ENCODE data around the gene TRIML1. TPM values are rescaled to one million over a fixed set of nuclear protein-coding genes. Genes with fewer than 3 reads are reported as not detected.

TRIML1 gene
- total and polyA plus RNA-seq, 9 of the 15 experiments (the other 6 are each of a cell fraction or from before 2014, with no cell fraction given), result 0.10 TPM; not detected in 8

- Histone ChIP-seq H3K27me3 (ENCODE audit: control insufficient read depth in 2 of 2, insufficient read depth in 2 of 2, low read length in 2 of 2) (no peaks in the 10 kb centered on the region), H3K4me3 (no peak overlapping the region), H2AFZ (ENCODE audit: low read depth, low read length) (no peak overlapping the region), H3K9ac (ENCODE audit: insufficient read depth in 1 of 2, low read depth in 2 of 2, low read length in 2 of 2) (no peak overlapping the region), H3K4me2 (ENCODE audit: insufficient read depth, low read length) (no peak overlapping the region), H3K9me1 (ENCODE audit: control insufficient read depth, insufficient read depth, low read length) (no peaks in the 10 kb centered on the region), H3K4me1 (replicated peaks in 1 of 2; ENCODE audit: control insufficient read depth in 2 of 2, insufficient read depth in 2 of 2, low read length in 2 of 2) (no peaks in the 10 kb centered on the region), H3K79me2 (ENCODE audit: control insufficient read depth, insufficient read depth, low read length) (no peaks in the 10 kb centered on the region), H4K20me1 (replicated peaks; ENCODE audit: control insufficient read depth, insufficient read depth, low read length) (no peaks in the 10 kb centered on the region), H3K27ac (ENCODE audit: extremely low read depth, low read depth, low read length) (no peak overlapping the region), H3K36me3 (ENCODE audit: control insufficient read depth, insufficient read depth, low read length) (no peaks in the 10 kb centered on the region), H3K9me3 (replicated peaks; ENCODE audit: control insufficient read depth, insufficient read depth, low read depth, low read length) (no peaks in the 10 kb centered on the region)
- FAIRE-seq, result no peak
- intact Hi-C loops (cut with micrococcal nuclease), result no loop called here
- CTCF ChIA-PET (ENCODE audit: low intra/inter-chr PET ratio), result no interaction called here
- 4% methylated on average over 6 of the region's 6 CpGs for WGBS (ENCODE audit: insufficient coverage, low coverage, missing lambda C conversion rate)
- no TSS peak for BruUV-seq (replicated peaks)
- no peak for DNase-seq (ENCODE audit: extremely low read depth in 1 of 4, low spot score in 3 of 4)
- in situ Hi-C loops (cut with MboI), result no loop called here
- POLR2A ChIA-PET, result no interaction called here
- ATAC-seq, result no peak
- no peak for TF ChIP-seq STAT5B (CRISPR knock-in tag; IDR thresholded peaks at IDR 0.05)
- TF ChIP-seq ZNF76 (CRISPR knock-in tag; IDR thresholded peaks at IDR 0.05; ENCODE audit: borderline replicate concordance), result no peak
- TF ChIP-seq FOXO4 (CRISPR knock-in tag; IDR thresholded peaks at IDR 0.05), result no peak
- no peak for TF ChIP-seq SAFB2 (IDR thresholded peaks at IDR 0.05; ENCODE audit: borderline replicate concordance, low read depth, low read length, severe bottlenecking)
- TF ChIP-seq TFAP4 (CRISPR knock-in tag; IDR thresholded peaks at IDR 0.05; ENCODE audit: borderline replicate concordance), result no peak
- no peak for TF ChIP-seq ZNF318 (IDR thresholded peaks at IDR 0.05; ENCODE audit: borderline replicate concordance in 1 of 2, low read depth in 1 of 2)
- TF ChIP-seq NFIC (IDR thresholded peaks at IDR 0.05), result no peak
- no peak for TF ChIP-seq ZKSCAN1 (IDR thresholded peaks at IDR 0.05; ENCODE audit: low read depth, low read length)
- no peak for TF ChIP-seq ZNF668 (CRISPR knock-in tag; IDR thresholded peaks at IDR 0.05)
- TF ChIP-seq MCM2 (IDR thresholded peaks at IDR 0.05; ENCODE audit: low read depth), result no peak
- TF ChIP-seq MCM3 (IDR thresholded peaks at IDR 0.05), result no peak
- no peak for TF ChIP-seq ADNP (tag; IDR thresholded peaks at IDR 0.05)
These were observed 8.5 kb downstream of the TRIML1 start for GRCh38 chr4:188147776-188148175.
